ENCODE results near the gene SMS.

The SMS gene

GRCh38 chrX:21978346-21978745 is 37.8 kb downstream of the SMS start:
- DNase-seq (ENCODE audit: low read depth in 3 of 3): no peak

DNA sequence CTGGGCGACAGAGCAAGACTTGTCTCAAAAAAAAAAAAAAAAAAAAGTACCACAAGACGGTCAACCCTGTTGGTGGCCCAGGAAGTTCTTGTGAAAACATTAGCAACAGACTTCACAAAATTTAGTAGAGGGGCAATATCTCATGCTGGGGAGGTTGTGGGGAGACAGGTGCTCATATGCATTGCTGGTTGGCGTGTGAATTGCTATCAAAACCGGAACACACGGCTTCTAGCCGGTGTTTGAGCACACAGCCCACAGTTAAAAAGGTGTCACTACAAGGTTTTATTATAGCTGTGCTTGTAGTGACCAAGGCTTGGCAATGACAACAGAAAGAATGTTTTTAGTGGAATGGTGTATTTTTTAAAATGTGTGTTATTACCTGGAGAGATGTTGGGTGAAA is 41.8 kb downstream of the SMS start:
- DNase-seq (ENCODE audit: low read depth in 3 of 3): no peak

DNA sequence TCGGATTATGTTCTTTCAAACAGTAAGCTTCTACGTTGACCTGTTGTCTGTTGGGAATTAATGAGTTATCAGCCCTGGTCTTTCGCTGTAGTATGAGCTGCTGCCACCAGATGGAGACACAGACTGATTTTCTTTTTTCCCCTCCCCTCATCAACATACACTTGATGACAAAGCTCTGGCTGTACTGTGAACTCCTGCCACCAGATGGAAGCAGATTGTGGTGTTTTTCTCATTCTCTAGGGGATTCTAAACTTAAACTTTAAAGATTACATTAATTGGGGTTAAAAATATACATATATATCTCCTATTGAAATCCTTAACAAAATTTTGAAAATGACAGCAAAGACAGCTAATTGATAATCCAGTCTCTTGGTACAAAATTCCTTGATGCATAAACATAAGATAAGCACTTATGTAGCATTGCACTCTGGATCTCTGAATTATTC is 44.8 kb downstream of the SMS start:
- peak in 2 of 3 donors; percentile 34 to 40 for DNase-seq (ENCODE audit: low read depth in 3 of 3)

- no peak for DNase-seq (ENCODE audit: low read depth in 3 of 3)
These were observed 46.1 kb downstream of the SMS start for GRCh38 chrX:21986596-21986995.

- peak in 2 of 3 donors; percentile 2 to 12 for DNase-seq (ENCODE audit: low read depth in 3 of 3)
These were observed 48.9 kb downstream of the SMS start for GRCh38 chrX:21989384-21989783.

GRCh38 chrX:21990832-21991231 is 50.3 kb downstream of the SMS start:
- DNase-seq (ENCODE audit: low read depth in 3 of 3): no peak

DNA sequence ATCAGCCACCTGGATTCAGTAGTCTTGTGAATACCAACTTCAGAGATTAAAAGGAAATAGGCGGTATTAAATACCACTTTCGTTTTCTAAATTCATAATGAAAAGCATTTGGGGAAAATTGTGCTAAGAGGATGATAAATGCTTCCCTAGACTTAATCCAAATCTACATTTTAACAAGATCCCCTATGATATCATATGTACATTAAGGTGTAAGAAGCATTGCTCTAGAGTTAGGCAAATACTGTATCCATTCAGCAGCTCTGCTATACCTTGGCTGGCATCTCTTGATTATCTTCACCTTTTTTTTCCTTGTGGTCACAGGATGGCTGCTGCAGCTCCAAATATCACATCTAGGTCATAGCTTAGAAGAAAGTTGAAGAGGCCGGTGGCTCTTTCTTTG is 51.0 kb downstream of the SMS start:
- no peak for DNase-seq (ENCODE audit: low read depth in 3 of 3)

GRCh38 chrX:21993265-21993664 is 52.8 kb downstream of the SMS start:
- no peak for DNase-seq (ENCODE audit: low read depth in 3 of 3)

DNA sequence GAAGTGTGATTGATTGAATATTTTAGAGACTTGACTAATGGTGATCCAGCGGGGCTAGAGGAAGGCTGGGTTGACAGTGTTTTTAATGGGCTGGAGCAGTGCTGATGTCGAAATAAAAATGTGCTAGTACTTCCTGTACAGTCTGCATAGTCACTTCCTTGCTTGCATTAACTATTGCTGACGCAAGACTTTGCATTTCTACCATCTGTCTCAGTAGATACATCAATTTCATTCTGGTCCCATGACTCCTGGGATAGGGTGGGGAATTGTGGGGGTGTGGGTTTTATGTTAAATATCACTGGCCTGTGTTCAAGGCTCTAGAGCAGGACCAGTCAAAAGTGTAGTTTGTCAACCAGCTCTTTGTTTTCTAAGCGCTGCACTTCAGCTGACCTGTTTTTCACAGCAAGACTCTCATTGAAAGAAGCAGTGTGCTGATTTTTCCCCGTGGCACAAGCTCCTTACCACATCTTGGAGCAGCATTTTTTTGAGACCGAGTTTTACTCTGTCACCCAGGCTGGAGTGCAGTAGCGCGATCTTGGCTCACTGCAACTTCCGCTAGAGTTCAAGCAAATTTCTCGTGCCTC is 56.5 kb downstream of the SMS start:
- no peak for DNase-seq (ENCODE audit: low read depth in 3 of 3)

DNA sequence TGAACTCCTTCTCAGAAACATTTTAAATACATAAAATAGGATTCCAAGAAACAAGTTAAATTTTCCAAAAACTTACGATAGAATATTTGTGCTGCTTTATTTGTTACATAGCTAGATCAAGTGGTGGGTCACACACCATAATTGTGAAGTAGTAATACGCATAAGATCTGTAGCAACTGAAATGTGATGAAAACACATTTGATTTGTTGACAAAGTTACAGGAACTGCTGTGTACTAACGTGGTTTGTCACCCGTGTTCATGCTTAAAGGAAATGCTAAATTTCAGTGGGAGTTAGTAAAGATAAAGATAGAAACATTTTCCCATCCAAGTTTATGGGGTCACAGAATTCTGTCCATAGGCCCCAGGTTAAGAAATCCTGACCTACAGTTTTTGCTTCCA is 57.5 kb downstream of the SMS start:
- DNase-seq (ENCODE audit: low read depth in 3 of 3): no peak

GRCh38 chrX:22004866-22005265 is 64.4 kb downstream of the SMS start:
- no peak for DNase-seq (ENCODE audit: low read depth in 3 of 3)

DNA sequence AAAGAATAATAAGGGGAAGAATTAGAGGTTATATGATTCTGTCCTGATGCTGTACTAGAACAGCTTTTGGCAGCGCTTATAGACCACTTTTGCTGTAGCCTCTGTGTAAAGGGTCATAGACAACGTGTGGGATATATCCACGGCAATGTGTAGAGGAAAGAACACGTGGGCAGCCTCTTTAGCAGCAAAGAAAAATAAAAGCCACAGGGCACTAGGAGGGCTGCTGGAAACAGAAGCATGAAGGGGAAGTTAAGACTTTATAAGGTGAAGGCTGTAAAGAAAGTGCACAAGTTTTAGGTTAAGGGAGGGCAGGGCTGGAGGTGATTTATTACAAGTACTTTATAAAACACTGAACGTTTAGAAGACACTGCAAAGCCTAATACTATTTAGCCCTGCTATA is 71.5 kb downstream of the SMS start:
- DNase-seq (ENCODE audit: low read depth in 3 of 3): no peak

DNA sequence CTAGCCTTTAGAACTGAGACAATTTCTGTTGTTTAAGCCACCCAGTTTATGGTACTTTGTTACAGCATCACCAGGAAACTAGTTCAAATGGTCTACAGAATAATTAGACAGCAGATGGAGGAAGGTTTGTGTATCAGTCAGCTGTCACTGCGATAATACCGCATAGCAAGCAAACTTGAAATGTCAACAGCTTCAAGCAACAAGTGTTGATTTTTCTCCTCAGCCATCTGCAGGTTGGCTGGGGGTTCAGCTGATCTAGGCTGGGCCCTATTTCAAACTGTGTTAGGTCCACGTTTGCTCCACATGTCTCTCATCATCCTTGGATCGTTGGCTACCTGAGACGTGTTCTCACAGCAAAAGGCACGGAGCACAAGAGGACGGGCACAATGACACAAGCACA is 72.4 kb downstream of the SMS start:
- no peak for DNase-seq (ENCODE audit: low read depth in 3 of 3)

DNA sequence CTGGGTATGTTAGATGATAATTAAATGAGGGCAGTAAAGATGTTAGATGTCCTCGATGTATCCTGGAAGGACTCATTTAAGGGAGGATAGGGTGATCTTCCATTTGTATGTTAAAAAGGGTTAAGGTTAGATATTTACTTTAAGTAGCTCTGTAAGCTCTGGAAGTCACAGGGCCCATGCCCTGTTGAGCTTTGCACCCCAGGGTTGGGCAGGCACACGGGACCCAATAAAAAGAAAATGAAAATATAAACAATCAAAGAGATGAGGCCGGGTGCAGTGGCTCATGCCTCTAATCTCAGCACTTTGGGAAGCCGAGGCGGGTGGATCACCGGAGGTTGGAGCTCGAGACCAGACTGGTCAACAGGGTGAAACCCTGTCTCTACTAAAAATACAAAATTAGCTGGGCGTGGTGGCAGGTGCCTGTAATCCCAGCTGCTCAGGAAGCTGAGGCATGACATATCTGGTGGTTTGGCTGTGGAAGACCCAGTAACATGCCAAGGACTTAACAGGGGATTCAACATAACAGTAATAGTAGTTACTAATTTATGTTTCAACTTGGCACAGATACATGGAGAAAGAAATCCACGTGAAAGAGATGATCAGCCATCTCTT is 74.7 kb downstream of the SMS start:
- DNase-seq (ENCODE audit: low read depth in 3 of 3): no peak

GRCh38 chrX:22021751-22022324 is 81.3 kb downstream of the SMS start:
- no peak for DNase-seq (ENCODE audit: low read depth in 3 of 3)

- DNase-seq (ENCODE audit: low read depth in 3 of 3): no peak
These were observed 84.1 kb downstream of the SMS start for GRCh38 chrX:22024577-22024976.

DNA sequence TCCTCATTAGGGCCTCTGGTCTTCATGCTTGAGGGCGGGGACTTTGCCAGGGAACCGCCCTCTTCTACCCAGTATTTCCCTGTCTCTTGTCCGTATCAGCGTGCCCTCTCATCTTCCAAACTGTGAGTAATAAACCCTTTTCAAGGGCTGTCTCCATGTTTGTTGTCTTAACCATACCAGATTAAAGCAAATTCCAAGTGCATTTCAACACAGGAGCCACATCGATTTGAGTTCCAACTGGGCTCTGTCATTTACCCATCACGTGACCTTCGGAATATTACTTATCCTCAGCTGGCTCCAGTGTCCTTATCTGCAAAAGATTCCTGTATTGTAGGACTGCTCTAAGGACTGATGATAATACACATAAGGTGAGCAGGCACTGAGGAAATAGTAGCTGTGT is 85.2 kb downstream of the SMS start:
- no peak for DNase-seq (ENCODE audit: low read depth in 3 of 3)

DNA sequence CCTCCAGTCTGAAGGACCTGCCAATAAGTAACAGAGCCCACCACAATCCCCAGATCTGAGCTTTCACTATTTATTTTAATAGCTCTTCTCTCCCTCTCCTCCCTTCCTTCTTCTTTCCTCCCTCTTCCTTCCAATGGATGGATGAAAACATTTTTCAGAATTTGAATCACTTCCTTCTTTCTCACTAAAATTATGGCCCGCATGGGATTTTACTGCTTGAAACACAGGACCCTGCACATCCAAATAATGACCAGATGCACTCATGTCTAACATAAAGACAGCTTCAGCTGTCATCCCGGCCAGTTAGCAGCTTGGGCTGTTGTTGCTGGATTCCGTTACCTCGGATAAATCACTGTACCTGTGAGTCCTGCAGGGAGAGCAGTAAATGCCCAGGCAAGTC is 86.2 kb downstream of the SMS start:
- DNase-seq (ENCODE audit: low read depth in 3 of 3): no peak

GRCh38 chrX:22032084-22032483 is 91.6 kb downstream of the SMS start, which contains the start of gene PHEX:
Gene PHEX (plus strand): TSS chrX:22032325. CDS start chrX:22033006, 681 bp downstream.
- DNase-seq (ENCODE audit: low read depth in 3 of 3): no peak

- DNase-seq (ENCODE audit: low read depth in 3 of 3): no peak
These were observed 92.0 kb downstream of the SMS start for GRCh38 chrX:22032506-22032905.

DNA sequence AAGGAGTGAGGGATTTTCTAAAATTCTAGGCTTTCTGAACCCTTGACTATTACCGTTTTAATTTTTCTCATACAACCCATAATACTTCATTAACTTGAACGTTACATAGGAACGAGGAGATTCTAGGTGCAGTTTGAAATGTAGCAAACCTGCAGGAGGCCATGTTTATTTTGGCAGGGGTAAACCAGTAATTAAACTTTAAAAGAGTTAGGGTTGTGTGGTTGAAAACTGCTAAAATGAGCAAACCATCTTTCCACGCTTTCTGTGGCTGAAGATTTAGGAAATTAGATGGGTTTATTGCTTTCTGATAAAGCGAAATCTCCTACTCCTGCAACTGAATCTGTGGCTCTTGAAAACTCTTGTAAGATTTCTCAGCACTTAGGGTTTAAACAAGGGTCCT is 93.3 kb downstream of the SMS start:
- no peak for DNase-seq (ENCODE audit: low read depth in 3 of 3)

- DNase-seq (ENCODE audit: low read depth in 3 of 3): no peak
These were observed 94.7 kb downstream of the SMS start for GRCh38 chrX:22035236-22035635.

DNA sequence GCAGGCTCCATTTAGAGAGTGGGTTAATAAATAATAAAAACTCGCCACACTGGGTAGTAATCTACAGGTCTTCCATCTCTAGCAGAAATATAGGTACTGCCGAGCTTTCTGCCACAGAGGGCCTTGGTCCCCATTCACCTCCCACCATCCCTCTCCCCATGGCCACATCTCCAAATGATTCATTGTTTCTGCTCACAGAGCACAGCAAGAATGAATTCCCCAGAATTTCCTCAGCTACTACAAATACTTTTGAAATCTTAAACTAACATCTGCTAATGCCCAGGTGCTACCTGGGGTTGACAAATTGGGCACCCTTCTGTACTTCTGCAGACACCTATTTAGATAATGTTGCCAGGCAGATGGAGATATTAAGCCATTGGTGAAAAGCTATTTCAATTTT is 96.7 kb downstream of the SMS start:
- DNase-seq (ENCODE audit: low read depth in 3 of 3): no peak

All from stimulated activated CD4-positive, alpha-beta T cell treated with anti-CD3 and anti-CD28 coated beads, TNF-alpha, amount 100 ng/mL, for 48 hours (primary cell).